NCI-H146 treated with DMSO at 0.1 percent for 48 hours (cell line): ENCODE measurements around the gene MFSD2A.
"Not testable (repeated sequence)": the region's sequence is repeated elsewhere in the genome, so short reads cannot be mapped to it uniquely, and the experiment has no call there.

Experiments
- DNase-seq: peaks from one replicate; lab custom pipeline; 2025; ENCODE audit not compliant: unreplicated experiment; lab: John Stamatoyannopoulos, UW

MFSD2A gene

GRCh38 chr1:39996396-39997004 is 41.6 kb downstream of the MFSD2A start:
- no peak for DNase-seq

GRCh38 chr1:40001456-40001855 is 46.5 kb downstream of the MFSD2A start:
- no peak for DNase-seq

GRCh38 chr1:40003156-40004093 is 48.5 kb downstream of the MFSD2A start:
- no peak for DNase-seq

GRCh38 chr1:40004857-40005256 is 49.9 kb downstream of the MFSD2A start:
- no peak for DNase-seq

GRCh38 chr1:40007481-40008034 is 52.6 kb downstream of the MFSD2A start:
- not testable (repeated sequence) for DNase-seq

- DNase-seq, result no peak
Measured at GRCh38 chr1:40011198-40011597, 56.3 kb downstream of the MFSD2A start.

- no peak for DNase-seq
Measured at GRCh38 chr1:40014253-40014706, 59.3 kb downstream of the MFSD2A start.

GRCh38 chr1:40014812-40015594 is 60.1 kb downstream of the MFSD2A start:
- DNase-seq, result no peak

GRCh38 chr1:40017951-40018575 is 63.1 kb downstream of the MFSD2A start:
- DNase-seq, result no peak
